ENCODE data around the gene BICC1. TPM values are rescaled to one million over a fixed set of nuclear protein-coding genes. Genes with fewer than 3 reads are reported as not detected.

BICC1 gene
- total RNA-seq, 1 experiment from 2014 or later = 15.2 TPM

DNA sequence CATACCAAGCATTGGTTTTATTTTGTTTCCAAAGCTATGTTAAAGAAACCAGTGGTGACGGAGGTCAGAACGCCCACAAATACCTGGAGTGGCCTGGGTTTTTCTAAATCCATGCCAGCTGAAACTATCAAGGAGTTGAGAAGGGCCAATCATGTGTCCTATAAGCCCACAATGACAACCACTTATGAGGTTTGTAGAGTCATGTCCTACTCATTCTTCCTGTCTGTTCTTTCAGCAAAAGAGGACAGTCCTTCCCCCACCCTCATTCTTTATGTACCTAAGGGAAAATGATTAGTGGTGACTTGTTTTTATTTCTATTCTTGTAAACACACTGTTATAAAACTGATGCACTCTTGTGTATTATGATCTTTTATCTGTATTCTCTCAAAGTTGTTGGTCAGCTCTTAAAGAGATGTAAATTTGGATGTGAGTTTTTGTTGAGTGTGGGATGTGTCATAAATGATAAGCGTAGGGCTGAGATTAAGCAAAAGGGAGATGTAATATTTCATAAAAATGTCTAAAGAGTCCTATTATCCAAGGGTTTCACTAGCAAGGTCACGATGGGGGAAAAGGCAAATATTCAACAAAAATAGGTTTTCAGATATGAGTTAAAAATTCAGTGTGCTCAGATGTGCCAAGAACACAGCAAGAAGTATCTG lies 294.4 kb downstream of the BICC1 start:
- H3K9me3 ChIP-seq = no peaks in the 10 kb centered on the region
- peaks cover under 1% of the 10 kb centered on the region; the same call in 1 of the 2 replicates for H3K36me3 ChIP-seq
- H3K27me3 ChIP-seq = no peaks in the 10 kb centered on the region
- H3K4me3 ChIP-seq = no peak overlapping the region
- DNase-seq = no peak

DNA sequence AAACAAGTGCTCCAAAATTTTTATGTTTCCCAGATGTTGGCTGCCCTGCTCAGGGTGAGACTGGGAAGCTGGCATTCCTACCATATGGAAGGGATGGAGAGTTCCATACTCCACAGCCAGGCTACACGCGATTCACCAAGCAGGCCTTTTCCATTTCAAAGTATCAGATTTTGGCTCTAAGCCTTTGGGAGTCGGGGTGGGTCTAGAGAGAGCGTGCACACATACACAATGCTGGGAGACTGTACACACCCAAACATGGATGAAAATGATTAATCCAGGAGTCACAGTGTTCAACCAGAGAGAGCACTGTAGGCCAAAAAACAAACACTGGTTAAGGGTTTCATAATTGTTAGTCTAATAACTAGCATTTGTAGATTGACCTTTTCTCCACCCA lies 295.0 kb downstream of the BICC1 start:
- H3K4me3 ChIP-seq = no peak overlapping the region
- DNase-seq = peak; percentile 52
- H3K27me3 ChIP-seq = no peaks in the 10 kb centered on the region
- no peaks in the 10 kb centered on the region for H3K9me3 ChIP-seq
- H3K36me3 ChIP-seq = no peaks in the 10 kb centered on the region; the same call in 1 of the 2 replicates

DNA sequence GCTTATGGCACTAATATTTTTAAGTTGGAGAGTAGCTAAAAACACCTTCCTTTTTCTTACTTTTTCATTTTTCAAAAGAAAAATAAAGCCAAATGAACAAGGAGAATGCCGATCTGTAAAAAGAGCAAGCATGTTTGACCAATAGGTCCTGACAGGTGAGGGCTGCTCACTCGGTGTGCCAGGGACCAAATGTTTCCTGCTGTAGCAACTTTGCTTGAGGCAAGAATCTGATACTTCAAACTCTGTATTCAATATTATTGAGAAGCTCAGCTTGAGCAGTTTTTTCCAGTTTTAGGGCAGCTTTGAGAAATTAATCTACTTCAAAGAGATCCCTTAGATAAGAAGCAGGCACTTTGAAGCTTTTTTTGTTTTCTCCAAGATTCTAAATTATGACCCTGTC lies 298.1 kb downstream of the BICC1 start:
- H3K4me3 ChIP-seq = no peak overlapping the region
- no peaks in the 10 kb centered on the region for H3K9me3 ChIP-seq
- no peaks in the 10 kb centered on the region for H3K36me3 ChIP-seq
- no peaks in the 10 kb centered on the region for H3K27me3 ChIP-seq
- no peak for DNase-seq

DNA sequence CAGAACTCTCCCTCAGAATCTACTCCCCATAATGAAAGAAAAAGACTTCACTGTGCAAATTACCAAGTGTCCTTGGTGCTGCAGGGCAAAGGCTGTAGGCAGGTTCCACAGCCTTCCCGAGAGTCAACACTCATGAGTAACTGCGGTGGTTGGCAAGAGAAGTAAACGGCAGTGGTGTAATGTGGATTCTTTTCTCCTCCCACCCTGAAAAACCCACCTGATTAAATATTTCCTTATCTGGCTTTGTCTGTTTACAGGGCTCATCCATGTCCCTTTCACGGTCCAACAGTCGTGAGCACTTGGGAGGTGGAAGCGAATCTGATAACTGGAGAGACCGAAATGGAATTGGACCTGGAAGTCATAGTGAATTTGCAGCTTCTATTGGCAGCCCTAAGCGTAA lies 300.9 kb downstream of the BICC1 start:
- H3K4me3 ChIP-seq = no peak overlapping the region
- H3K36me3 ChIP-seq = no peaks in the 10 kb centered on the region; the same call in none of the 2 replicates
- H3K9me3 ChIP-seq = no peaks in the 10 kb centered on the region
- H3K27me3 ChIP-seq = no peaks in the 10 kb centered on the region
- no peak for DNase-seq

DNA sequence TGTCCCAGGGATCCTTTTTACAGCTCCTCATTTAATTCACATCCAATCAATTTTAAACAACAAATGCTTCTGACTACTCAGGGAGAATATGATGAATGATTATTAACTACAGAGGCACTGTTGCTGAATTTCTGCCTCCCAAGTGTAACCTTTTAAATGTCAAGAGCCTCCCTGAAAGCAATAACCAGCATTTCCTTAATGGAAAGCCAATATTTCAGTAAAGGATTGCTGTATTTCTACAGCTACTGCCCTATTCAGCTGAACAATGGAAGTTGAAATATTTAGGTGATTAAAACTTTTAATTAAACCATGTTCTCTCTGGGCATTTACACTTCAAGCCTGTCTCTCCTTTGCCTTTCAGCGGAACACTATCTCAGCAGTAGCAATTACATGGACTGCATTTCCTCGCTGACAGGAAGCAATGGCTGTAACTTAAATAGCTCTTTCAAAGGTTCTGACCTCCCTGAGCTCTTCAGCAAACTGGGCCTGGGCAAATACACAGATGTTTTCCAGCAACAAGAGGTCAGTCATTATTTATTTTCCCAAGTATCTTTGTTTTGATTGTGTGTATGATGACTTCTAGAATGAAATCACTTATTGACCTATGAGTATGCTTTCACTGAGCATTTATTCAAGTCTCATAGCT lies 304.7 kb downstream of the BICC1 start:
- no peaks in the 10 kb centered on the region for H3K9me3 ChIP-seq
- H3K27me3 ChIP-seq = no peaks in the 10 kb centered on the region
- DNase-seq = no peak
- H3K36me3 ChIP-seq = peaks cover 5% of the 10 kb centered on the region
- no peak overlapping the region for H3K4me3 ChIP-seq

DNA sequence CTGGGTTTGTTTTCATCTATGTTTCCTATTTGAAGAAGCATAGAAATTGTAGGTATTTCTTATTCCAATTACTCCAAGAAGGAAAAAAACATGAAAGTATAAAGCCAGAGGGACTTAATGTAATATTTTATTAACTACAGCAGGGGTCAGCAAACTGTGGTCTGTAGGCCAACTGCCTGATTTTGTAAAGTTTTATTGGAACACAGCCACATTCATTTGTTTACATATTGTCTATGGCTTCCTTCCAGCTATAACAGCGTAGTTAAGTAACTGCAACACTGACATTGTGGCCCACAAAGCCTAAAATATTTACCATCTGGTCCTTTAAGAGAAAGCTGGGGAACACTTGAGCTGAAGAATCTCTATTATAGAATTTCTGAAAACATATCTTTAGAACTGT lies 306.2 kb downstream of the BICC1 start:
- Histone ChIP-seq H3K36me3 (peaks cover 8% of the 10 kb centered on the region), H3K27me3 (no peaks in the 10 kb centered on the region), H3K4me3 (no peak overlapping the region), H3K9me3 (no peaks in the 10 kb centered on the region)
- no peak for DNase-seq

DNA sequence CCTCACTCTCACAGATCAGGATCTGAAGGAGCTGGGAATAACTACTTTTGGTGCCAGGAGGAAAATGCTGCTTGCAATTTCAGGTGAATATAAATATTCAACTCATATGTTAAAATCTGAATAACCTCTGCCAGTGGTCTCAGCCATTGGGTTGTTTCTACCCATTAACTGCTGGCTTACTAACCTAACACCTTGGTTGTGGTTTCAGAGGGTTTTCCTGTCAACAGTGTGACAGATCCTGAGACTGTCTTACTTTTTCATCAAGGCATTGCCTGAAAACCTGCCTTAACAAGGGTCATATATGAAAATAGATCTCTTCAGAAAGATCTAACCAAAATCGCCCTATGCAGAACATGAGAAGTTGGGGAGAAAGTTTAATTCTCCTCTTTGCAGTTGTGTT lies 307.7 kb downstream of the BICC1 start:
- Histone ChIP-seq H3K27me3 (no peaks in the 10 kb centered on the region), H3K36me3 (peaks cover 8% of the 10 kb centered on the region), H3K4me3 (no peak overlapping the region), H3K9me3 (no peaks in the 10 kb centered on the region)
- DNase-seq = no peak

DNA sequence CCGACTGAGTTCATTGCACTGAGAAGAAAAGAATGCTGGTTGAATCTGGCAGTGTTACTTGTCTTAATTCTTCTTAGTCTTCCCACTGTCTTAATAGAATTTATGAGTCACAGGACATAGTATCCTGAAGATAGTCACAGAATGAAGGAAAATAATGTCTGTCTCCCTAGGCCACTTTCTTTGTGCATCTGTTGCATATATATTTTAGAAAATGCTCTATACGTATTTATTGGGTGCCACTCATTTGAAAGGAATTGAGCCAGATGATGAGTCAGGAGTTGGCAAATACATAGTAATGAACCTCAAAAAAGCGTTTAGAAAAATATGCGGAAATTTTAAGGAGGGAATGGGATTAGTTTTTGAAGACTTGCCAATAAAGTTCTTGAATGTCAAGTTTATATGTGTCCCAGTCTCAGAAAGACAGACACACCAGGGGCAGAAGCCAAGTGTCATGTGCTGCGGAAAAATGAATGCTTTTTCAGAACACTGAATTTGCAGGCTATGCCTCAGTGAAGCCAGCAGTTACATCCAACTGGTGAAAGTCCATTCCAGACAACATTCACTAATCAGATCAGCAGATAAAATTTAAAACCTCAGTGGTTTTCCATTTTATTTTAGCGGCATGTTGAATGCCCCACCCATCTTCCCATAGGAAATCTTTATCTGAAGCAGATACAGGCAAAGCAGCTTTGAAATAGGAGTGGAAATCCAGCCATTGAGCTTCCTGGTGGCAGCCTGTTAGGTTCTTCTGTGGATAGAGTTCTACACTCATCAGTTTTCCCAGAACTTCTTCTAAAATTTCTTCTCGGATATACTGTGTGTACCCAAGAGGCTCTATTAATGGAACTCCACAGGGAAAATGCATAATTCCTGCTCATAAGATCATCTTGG lies 308.4 kb downstream of the BICC1 start:
- H3K36me3 ChIP-seq = peaks cover 8% of the 10 kb centered on the region
- no peaks in the 10 kb centered on the region for H3K9me3 ChIP-seq
- H3K4me3 ChIP-seq = no peak overlapping the region
- H3K27me3 ChIP-seq = no peaks in the 10 kb centered on the region
- no peak for DNase-seq

DNA sequence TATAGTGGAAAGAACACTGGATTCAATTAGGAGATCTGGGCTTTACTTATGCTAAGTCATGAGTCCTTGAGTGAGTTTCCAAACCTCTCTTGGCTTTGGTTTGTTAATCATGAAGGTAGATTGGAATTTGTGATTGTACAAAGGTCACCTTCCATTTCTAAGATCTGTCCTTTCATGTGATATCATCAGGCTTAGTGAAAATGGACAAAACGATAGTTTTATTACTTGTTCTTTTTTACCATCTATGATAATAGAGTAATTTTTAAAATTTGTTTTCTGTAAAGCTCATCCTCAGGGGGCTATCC lies 309.0 kb downstream of the BICC1 start:
- Histone ChIP-seq H3K4me3 (no peak overlapping the region), H3K27me3 (no peaks in the 10 kb centered on the region), H3K36me3 (peaks cover 8% of the 10 kb centered on the region), H3K9me3 (no peaks in the 10 kb centered on the region)
- no peak for DNase-seq

DNA sequence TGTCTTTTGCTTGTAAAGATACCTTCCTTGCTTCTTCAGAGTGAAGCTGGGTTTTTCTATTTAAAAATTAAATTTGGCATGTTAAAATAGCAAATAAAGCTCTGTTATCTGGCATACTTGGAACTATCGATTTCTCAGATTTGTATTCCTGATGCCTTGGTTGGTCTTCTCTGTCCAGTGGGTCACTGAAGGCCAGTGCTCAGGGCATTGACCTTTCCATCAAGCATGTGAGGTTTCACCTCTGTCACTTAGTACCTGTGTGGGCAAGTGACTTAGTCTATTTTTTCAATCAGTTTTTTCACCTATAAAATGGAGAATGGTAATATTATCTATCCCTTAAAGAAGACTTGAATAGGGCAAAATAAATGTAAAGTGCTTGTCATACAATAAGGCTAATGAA lies 311.3 kb downstream of the BICC1 start:
- Histone ChIP-seq H3K27me3 (no peaks in the 10 kb centered on the region), H3K4me3 (no peak overlapping the region), H3K9me3 (no peaks in the 10 kb centered on the region), H3K36me3 (peaks cover 8% of the 10 kb centered on the region; the same call in 1 of the 2 replicates)
- no peak for DNase-seq

DNA sequence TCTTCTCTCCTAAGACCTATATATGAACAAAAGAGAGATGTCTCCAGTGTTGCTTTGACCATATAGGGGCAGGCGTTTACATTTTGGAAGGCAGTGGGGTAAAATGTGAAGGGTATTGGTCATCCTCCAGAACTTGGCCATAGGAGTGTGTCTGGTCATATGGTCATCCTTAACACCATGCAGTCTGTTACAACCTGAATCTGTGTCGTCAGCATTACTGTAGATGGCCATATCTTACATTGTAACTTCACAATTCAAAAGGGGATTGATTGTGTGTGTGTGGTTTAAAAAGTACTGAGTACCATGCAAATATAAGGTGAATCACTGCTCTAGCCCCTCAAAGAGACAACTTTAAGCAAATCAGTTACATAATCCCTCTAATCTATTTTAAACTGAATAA lies 311.7 kb downstream of the BICC1 start:
- H3K4me3 ChIP-seq = no peak overlapping the region
- H3K9me3 ChIP-seq = no peaks in the 10 kb centered on the region
- DNase-seq = no peak
- H3K27me3 ChIP-seq = no peaks in the 10 kb centered on the region
- H3K36me3 ChIP-seq = peaks cover 10% of the 10 kb centered on the region; the same call in 1 of the 2 replicates

DNA sequence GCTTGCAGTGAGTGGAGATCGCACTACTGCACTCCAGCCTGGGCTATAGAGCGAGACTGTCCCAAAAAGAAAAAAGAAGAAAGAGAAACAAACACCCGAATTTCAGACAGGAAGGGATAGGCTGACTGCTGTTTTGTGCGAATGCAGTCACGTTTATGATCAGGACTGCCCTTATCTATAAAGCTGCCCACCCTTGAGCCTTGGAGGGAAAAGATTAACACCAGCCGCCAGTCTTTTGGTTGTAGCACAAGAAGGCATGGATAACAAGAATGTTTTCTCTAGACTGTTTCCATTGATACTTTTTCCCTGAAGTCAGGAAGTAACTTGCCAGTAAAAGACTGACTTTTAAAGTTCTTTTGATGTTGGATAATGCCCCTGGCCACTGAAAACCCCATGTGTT lies 314.0 kb downstream of the BICC1 start:
- H3K9me3 ChIP-seq = no peaks in the 10 kb centered on the region
- H3K27me3 ChIP-seq = no peaks in the 10 kb centered on the region
- H3K36me3 ChIP-seq = peaks cover 5% of the 10 kb centered on the region; the same call in 1 of the 2 replicates
- no peak for DNase-seq
- H3K4me3 ChIP-seq = no peak overlapping the region

DNA sequence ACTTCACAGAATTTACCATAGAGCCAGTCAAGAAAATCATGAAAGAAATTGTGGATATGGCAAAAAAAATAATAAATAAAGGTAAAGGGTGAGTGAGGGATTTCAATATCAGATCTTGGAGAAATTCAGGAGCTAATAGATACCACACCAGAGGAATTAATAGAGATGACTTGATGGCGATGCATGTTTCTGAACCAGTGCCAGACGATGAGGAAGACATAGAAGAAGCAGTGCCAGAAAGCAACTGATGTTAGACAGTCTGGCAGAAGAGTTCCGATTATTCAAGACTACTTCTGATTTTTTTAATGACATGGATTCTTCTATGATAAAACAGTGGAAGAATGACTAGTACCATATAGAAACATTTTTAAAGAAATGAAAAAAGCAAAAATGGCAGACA lies 314.7 kb downstream of the BICC1 start:
- Histone ChIP-seq H3K27me3 (no peaks in the 10 kb centered on the region), H3K36me3 (peaks cover 5% of the 10 kb centered on the region; the same call in 1 of the 2 replicates), H3K4me3 (no peak overlapping the region), H3K9me3 (no peaks in the 10 kb centered on the region)
- peak; percentile 43 for DNase-seq

DNA sequence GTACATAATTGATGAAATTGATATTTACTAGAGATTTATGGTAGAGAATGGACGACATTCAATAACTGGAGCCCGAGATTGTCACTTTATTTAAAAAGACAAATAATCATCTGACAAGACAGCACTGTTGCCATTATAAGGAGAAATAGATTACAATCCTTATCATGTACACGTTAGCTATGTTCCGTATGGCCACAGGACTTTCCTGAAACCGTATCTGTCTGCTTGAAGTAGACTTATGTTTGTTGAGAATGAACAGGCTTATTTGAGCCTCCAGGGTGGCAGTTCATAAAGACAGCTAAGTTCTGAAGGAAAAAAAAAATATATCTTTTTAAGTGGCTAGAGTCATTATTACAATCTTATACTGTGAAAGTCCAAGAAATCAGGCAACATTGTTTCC lies 317.2 kb downstream of the BICC1 start:
- peaks cover 2% of the 10 kb centered on the region; the same call in 1 of the 2 replicates for H3K36me3 ChIP-seq
- no peak for DNase-seq
- H3K4me3 ChIP-seq = no peak overlapping the region
- no peaks in the 10 kb centered on the region for H3K9me3 ChIP-seq
- no peaks in the 10 kb centered on the region for H3K27me3 ChIP-seq

DNA sequence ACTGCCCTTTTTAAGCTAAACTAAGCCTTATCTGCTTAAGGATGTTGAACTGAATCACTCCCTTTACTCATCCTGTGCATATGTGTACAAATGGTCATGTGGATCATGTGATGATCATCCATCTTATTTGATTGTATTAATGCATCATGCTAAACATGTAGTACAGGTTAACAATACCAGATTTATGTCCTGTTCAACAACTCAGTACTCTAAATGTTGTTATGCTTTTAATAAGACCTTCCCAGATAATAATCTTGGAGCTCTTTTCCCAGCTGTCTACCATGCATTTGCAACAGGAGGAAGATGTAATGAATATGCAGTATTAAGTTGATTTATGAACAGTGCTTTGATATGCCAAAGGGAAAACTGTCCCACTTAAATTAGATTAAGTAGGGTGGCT lies 318.0 kb downstream of the BICC1 start:
- DNase-seq = no peak
- H3K36me3 ChIP-seq = peaks cover 2% of the 10 kb centered on the region; the same call in 1 of the 2 replicates
- no peak overlapping the region for H3K4me3 ChIP-seq
- H3K9me3 ChIP-seq = no peaks in the 10 kb centered on the region
- H3K27me3 ChIP-seq = no peaks in the 10 kb centered on the region

DNA sequence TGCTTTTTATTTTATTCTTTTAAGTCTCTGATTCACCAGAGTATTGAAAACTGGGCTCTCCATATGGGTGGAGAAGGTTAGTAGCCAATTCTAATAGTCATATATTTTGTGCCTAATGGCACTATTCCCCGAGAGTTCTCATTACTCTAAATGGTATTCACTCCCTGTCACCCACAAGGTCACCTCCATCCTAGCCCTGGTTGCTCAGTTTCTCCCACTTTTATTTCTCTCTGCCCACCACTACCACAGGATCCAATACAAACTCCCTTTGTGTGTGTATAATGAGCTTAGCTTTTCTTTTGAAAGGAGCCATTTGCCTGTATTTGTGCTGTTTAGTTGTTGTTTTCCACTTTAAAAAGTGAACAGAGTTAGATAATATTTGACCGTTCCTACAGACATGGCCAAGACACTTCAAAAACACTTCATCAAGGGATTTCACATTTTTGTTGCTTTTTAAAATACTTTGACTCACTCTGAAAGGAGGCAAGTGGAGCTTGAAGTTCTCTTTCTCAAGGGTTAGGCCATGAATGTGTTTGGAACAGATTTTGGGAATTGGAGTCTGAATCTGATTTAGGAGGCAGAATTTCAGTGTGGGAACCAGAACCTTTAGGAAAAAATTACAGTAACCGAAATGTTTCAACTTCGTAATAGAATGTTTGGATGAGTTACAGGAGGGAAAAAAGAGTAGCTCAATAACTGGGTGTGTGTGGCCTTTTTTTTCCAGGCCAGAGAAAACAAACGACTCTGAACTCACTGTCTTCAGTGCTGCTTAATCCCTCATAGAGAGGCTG lies 321.3 kb downstream of the BICC1 start:
- Histone ChIP-seq H3K36me3 (peaks cover 2% of the 10 kb centered on the region; the same call in 1 of the 2 replicates), H3K4me3 (no peak overlapping the region), H3K9me3 (no peaks in the 10 kb centered on the region), H3K27me3 (no peaks in the 10 kb centered on the region)
- no peak for DNase-seq

Measured in MG63 (cell line).